ENCODE results near the gene CCDC82. TPM values are rescaled to one million over a fixed set of nuclear protein-coding genes. Genes with fewer than 3 reads are reported as not detected.

The CCDC82 gene
- total RNA-seq, 1 donor from 2014 or later: 5.3 TPM

- no peak for ATAC-seq
Observed at GRCh38 chr11:96328395-96329010, 61.2 kb downstream of the CCDC82 start.

GRCh38 chr11:96326959-96327358, 62.8 kb downstream of the CCDC82 start:
- no peak for ATAC-seq

GRCh38 chr11:96324912-96325311, 64.8 kb downstream of the CCDC82 start:
- peak; percentile 35 for ATAC-seq

GRCh38 chr11:96323642-96323985, 66.1 kb downstream of the CCDC82 start:
- no peak for ATAC-seq

GRCh38 chr11:96322775-96323641, 66.7 kb downstream of the CCDC82 start:
- ATAC-seq: no peak

- no peak for ATAC-seq
Observed at GRCh38 chr11:96321091-96321490, 68.6 kb downstream of the CCDC82 start.

- no peak for ATAC-seq
Observed at GRCh38 chr11:96319898-96320656, 69.6 kb downstream of the CCDC82 start.

GRCh38 chr11:96318850-96319249, 70.9 kb downstream of the CCDC82 start:
- ATAC-seq: no peak

GRCh38 chr11:96318399-96318798, 71.3 kb downstream of the CCDC82 start:
- no peak for ATAC-seq

GRCh38 chr11:96317985-96318384, 71.7 kb downstream of the CCDC82 start:
- ATAC-seq: no peak

- no peak for ATAC-seq
Observed at GRCh38 chr11:96317571-96317970, 72.1 kb downstream of the CCDC82 start.

- peak; percentile 25 for ATAC-seq
Observed at GRCh38 chr11:96316869-96317268, 72.8 kb downstream of the CCDC82 start.

GRCh38 chr11:96315476-96315875, 74.2 kb downstream of the CCDC82 start:
- ATAC-seq: no peak

- ATAC-seq: peak; percentile 82
Observed at GRCh38 chr11:96314326-96315020, 75.2 kb downstream of the CCDC82 start.

GRCh38 chr11:96313163-96313562, 76.5 kb downstream of the CCDC82 start:
- no peak for ATAC-seq

- no peak for ATAC-seq
Observed at GRCh38 chr11:96311120-96311568, 78.6 kb downstream of the CCDC82 start.

GRCh38 chr11:96310236-96310635, 79.5 kb downstream of the CCDC82 start:
- no peak for ATAC-seq

- ATAC-seq: no peak
Observed at GRCh38 chr11:96309643-96310017, 80.1 kb downstream of the CCDC82 start.

- peak; percentile 76 for ATAC-seq
Observed at GRCh38 chr11:96309016-96309642, 80.6 kb downstream of the CCDC82 start.

- peak; percentile 44 for ATAC-seq
Observed at GRCh38 chr11:96307776-96308140, 82.0 kb downstream of the CCDC82 start.

GRCh38 chr11:96306933-96307775, 82.6 kb downstream of the CCDC82 start:
- ATAC-seq: peak; percentile 86

GRCh38 chr11:96306600-96306932, 83.1 kb downstream of the CCDC82 start:
- no peak for ATAC-seq

Data from esophagus mucosa (tissue), 1 donor.